Measurements from ENCODE around the gene EPB41L3.
"Not testable (repeated sequence)": the region's sequence is repeated elsewhere in the genome, so short reads cannot be mapped to it uniquely, and the experiment has no call there.

EPB41L3 gene

DNA sequence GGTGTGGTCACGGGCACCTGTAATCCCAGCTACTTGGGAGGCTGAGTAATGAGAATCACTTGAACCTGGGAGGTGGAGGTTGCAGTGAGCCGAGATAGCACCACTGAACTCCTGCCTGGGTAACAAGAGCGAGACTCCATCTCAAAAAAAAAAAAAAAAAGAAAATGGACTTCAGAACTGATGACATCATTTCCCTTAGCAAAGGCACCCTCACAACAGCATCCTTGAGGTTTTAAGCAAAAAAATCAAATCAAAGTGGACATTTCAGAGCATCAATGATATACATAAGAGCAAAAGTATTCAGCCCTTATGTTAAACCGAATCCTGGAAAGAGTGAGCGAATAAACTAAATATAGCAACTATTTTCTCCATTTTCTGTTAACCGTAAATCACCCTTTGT is 45.3 kb downstream of the EPB41L3 start:
- no peak for DNase-seq (ENCODE audit: low read depth, low spot score)

DNA sequence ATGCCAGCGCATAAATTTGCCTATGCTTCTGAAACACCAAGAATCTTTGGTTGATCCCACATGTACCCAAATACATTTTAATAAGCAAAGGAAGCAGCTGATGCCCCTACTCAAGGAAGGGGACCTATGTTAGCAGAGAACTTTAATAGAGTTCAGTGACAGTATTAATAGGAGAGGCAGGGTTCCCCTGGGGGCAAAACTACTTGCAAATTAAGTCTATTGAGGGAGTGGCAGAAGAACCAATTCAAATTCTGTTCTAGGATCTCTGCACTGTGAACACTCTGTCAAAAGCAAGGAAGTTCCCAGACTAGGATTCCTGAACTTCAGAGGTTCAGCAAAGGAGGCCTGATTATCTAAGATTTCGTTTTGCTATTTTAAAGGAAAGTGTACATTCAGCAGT is 47.5 kb downstream of the EPB41L3 start:
- no peak for DNase-seq (ENCODE audit: low read depth, low spot score)

DNA sequence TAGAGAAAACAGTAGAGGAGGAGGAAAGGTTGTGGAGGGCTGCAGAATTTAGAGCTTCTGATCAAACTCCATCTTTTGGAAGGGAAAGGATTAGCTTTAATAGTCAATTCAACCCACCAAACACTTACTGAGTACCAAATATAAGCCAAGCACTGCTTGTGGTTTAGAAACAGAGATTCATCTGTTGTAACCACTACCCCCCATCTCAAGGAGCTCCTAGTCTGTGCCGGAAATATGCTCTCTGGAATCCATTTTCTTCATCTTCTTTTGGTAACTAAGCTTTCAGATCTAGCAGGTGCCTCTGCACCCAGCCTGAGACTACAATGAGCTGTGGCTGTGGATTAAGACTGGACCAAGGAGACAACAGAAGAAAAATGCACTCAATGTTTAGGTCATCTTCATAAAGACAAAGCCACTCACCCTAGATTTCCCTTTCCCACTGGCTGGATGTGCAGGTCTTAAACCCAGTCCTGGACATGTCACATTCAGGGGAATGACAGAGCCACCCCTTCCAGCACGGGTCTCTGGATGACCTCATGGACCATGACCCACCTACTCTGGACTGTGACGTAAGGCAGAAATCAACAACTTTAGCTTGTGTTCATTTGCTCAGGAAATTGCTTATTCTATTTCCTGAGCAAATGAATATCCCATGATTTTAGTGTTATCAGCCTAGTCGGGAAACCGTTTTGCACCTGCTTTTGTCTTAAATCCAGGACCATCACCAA is 52.9 kb downstream of the EPB41L3 start:
- DNase-seq (ENCODE audit: low read depth, low spot score), result no peak

DNA sequence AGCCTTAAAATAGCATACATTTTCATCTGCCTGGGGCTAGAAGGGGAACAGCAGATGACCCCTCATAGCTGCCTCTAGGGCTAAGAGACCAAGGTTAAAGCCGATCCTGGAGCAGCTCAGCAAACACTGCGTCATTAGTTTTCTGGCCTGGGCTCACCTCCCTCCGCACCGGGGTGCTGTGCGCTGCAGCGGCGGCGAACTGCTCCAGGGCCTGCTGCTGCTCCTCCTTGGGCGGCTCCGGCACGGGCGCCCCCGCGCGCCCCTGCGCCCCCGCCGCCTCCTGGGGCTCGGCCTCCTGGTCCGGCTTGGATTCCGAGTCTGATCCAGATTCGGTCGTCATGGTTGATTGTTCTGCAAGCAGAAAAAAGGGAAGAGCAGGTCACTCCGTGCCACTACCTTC is 55.0 kb downstream of the EPB41L3 start:
- DNase-seq (ENCODE audit: low read depth, low spot score), result peak; percentile 60

DNA sequence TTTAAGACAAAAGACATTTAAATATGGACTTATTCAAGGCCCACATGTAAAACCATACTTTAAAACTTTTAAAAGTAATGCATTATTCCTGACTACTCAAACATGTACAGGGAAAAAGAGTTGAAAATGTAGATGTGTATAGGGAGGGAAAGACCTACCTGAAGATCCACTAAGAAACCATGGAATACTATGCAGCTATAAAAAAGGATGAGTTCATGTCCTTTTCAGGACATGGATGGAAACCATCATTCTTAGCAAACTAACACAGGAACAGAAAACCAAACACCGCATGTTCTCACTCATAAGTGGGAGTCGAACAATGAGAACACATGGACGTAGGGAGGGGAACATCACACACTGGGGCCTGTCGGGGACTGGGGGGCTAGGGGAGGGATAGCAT is 55.8 kb downstream of the EPB41L3 start:
- not testable (repeated sequence) for DNase-seq (ENCODE audit: low read depth, low spot score)

DNA sequence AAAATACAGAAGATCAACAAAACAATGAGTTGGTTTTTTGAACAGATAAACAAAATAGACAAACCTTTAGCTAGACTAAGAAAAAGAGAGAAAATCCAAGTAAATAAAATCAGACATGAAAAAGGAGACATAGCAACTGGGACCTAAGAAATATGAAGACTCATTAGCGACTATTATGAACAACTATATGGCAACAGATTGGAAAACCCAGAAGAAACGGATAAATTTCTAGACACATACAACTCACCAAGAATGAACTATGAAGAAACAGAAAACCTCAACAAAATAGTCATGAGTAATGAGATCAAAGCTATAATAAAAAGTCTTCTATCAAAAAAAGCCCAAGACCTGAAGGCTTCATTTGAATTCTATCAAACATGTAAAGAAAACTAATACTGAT is 59.3 kb downstream of the EPB41L3 start:
- no peak for DNase-seq (ENCODE audit: low read depth, low spot score)

DNA sequence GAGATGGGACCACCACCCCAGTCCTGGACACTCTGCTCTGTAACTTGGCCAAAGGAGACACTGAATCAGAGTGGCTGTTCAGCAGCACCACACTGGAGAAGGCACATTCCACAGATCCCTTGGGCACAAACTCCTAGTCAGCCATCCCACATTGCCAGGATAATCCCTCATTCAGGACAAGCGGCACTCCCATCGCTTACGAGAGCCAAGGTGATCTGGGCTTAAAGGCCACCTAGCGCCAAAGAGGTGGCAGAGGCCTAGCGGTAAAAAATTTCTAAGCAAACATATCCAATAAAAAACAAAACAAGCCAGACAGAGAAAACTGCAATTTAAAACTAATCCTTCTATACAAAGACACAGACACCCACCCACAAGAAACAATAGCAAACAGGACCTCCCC is 62.2 kb downstream of the EPB41L3 start:
- DNase-seq (ENCODE audit: low read depth, low spot score), result no peak

DNA sequence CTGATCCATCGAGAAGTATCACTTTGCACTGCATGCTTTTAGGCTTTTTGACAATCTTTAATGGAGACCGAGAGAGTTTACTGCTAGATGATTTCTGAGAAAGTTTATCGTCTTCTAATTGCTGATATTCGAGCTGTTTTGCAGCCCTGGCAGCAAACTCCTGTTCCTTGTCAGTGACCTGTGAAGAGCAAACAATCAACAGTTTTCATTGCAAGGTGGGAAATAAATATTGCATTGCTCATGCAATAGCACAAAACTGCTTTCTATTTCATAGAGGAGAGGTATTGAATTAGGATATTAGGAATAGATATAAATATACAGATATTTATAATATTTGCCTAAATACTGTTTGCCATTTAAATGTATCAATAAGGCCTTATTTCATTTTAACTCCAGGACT is 65.5 kb downstream of the EPB41L3 start:
- no peak for DNase-seq (ENCODE audit: low read depth, low spot score)

DNA sequence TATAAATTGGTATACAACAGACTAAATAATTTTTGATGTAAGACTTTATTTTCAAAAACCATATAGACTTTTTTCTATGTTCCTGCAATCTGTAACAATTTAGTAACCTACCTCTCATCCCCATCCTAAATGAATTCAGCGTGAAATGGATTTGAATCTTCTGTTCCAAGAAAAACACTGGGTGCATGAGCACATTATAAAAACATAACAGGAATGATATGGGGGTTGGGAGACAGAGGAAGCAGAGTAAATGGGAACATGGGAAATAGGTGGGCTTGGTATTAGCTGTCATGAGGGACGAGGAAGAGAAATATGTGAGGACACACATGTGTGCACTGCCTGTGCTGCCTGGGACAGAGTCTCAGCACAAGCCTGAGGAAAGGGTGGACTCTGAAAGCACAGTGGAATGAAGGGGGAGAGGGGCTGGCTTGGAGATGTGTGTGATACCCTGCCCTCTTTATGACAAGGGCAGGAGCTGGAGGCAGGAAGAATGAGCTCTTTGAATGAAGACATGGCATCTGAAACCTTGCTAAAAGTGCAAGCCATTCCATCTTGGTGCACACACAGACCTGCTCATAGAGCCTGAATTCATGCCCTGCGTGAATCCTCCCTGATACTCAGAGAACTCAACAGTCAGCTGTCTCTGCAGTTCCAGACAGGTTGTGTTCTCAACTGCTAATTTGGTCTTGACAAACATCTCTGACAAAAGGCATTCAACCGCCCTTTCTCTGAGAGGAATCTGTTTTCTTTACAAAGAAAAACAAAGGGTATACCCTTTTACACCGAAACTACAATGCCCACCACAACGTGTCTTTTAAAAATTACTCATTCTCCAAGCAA is 66.6 kb downstream of the EPB41L3 start:
- DNase-seq (ENCODE audit: low read depth, low spot score), result no peak

DNA sequence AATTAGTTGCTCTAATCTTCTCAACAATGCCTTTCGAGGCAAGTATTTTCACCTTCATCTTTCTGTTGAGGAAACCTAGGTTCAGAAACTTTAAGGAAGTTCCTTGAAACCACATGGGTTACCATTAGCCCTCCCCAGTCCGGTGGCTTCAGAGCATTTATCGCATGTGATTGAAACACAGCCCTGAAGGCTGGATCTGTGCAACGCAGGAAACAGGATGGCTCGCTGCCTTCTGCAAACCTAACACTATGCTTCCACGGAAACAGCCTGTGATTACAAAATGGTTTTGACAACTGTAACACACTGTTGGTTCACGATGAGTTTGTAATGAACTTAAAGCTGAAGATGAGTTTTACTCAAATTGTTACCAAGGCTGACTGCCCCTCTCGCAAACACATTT is 68.5 kb downstream of the EPB41L3 start:
- no peak for DNase-seq (ENCODE audit: low read depth, low spot score)

DNA sequence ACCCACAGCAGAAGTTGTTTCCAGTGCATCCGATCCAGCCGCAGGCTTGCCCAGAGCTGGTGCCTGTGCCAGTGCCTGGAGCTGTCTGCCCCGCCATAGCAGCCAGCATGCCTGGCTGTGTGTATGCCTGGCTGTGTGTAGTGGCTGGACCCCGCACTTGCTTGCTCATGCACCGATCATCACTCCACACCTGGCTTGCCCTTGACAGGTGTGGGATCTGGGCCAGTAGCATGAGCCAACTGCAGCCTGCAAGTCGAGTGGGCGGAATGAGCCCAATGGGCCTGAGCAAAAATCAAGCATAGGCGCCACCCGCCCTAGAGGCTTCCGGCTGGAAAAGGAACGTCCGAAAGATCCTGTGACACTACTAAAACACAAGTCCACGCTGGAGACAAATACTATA is 74.5 kb downstream of the EPB41L3 start:
- no peak for DNase-seq (ENCODE audit: low read depth, low spot score)

DNA sequence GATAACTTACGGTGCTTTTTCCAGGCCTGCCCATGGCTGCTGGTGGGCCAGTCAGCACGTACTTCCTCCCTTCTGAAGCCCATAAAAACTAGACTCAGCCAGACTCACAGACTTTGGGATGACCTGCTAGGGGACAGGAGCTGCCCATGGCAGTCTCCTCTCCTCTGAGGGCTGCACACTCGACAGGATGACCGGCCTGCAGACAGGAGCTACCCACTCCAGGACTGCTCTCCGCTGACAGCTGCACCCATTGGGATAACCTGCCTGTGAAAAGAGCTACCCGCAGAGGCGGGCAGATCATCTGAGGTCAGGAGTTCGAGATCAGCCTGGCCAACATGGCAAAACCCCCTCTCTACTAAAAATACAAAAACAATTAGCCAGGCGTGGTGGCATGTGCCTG is 75.4 kb downstream of the EPB41L3 start:
- DNase-seq (ENCODE audit: low read depth, low spot score), result no peak

DNA sequence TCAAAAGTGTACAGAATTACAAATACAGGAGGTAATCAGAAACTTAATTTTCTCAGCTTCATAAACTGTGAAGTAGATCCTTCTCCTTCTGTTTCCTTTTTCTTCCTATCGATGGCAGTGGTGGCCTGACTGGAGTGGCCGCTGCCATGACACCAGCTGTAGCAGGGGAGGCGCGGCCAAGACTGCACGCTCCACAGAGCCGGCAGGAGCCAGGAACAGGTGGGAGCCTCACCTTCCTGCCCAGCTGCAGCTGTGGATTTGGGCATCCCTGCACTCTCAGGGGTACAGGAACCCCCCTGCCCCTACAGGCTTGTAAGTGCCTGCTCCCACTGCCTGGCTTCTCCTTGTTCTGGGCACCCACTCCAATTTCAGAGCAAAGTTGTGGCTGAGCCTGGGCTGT is 76.1 kb downstream of the EPB41L3 start:
- DNase-seq (ENCODE audit: low read depth, low spot score), result no peak

DNA sequence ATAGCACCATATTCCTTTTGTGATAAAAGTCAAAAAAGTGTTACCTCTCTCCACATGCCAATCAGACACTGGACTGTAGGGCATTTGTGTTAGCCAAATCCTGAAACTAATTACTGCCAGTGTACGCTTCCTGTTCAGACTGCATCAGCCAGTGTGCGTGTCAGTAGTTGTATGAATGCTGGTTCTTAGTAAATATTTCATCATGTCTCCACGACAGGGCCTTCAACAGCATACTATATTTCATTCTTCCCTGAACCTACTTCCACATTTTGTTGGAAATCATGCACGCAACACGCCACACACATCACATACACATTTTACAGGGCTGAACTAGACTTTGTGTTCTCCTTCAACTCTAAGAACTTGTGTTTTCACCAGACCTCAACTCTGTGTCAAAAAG is 77.5 kb downstream of the EPB41L3 start:
- no peak for DNase-seq (ENCODE audit: low read depth, low spot score)

DNA sequence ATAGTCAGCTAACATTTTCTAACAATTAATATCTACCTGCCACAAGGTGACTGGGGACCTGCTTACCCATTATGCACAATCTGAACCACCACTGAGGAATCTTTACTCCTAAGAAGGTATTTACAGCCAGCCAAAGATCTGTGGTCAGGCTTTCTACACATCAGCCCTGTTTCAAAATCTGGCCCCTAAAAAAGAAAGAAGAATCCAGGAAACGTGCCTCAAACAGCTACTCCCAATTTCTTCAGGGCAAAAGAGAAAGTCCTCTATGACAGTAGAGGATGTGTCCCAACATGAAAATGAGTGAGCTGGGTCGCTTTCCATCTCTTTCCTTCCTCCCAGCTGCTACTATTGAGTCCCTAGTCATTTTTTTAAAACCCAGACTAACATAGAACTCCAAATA is 79.5 kb downstream of the EPB41L3 start:
- DNase-seq (ENCODE audit: low read depth, low spot score), result no peak

DNA sequence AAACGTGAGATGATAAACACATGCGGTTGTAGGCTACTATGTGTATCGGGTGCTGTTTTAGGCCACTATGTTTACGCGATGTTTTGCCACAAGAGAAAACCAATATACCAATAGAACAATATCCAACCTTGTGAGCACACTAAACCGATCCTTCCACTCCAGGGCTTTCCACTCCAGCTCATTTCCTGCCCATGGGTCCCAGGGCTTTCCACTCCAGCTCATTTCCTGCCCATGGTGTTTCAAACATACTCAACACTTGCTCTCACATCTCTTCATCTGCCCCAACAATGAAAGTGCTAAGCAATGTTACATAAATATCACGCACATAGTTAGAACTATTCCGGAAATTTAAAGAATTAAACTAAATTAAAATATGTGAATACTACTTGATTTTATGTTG is 80.0 kb downstream of the EPB41L3 start:
- no peak for DNase-seq (ENCODE audit: low read depth, low spot score)

DNA sequence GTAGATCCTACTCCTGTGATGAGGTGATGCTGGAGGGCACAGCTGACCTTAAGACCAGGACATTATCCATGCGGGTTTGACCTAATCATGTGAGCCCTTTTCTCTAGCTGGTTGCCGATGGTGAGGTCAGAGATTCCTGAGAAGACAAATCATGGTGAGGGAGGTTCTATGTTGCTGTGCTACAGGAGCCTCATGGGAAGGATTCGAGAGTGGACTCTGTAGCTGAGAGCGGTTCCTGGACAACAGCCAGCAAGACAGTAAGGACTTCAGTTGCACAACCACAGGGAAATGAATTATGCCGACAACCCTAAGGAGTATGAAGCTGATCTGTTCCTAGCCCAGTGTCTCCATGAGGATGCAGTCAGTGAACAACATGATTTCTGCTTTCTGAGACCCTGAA is 80.4 kb downstream of the EPB41L3 start:
- no peak for DNase-seq (ENCODE audit: low read depth, low spot score)

DNA sequence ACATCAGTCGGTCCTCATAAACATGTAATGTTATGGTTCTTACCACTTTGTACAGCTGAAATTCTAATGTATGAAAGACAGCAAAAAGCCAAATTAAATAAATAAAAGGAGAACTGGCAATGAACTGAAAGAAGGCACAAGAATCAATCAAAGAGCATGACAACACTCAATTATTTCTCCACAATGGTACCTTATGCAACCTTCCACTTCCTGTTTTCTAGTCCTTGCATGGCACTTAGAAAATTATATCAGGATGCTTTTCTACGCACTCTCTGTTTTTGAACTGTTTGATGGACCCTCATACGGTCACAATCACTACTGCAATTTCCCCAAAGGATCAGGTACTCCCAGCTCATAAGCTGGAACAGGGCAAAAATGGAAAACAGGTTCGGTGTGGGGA is 81.6 kb downstream of the EPB41L3 start:
- DNase-seq (ENCODE audit: low read depth, low spot score), result no peak

DNA sequence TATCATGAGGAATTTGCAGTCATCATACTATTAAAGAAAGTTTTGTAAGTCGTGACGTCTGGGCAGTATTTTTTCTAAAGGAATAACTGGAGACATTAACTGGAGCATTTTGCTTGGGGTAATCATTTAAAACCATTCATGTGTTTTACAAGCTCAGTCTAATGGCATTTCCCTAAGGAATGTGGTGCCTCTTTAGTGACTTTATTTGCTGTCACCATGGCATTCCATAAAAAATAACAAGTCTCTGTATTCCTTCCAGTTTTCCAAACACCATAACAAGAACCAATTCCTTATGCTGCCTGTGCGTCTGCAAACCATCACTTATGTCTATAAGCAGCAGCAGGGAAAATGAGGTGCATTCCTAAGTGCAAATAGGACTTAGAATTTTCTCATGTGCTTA is 82.8 kb downstream of the EPB41L3 start:
- DNase-seq (ENCODE audit: low read depth, low spot score), result no peak

DNA sequence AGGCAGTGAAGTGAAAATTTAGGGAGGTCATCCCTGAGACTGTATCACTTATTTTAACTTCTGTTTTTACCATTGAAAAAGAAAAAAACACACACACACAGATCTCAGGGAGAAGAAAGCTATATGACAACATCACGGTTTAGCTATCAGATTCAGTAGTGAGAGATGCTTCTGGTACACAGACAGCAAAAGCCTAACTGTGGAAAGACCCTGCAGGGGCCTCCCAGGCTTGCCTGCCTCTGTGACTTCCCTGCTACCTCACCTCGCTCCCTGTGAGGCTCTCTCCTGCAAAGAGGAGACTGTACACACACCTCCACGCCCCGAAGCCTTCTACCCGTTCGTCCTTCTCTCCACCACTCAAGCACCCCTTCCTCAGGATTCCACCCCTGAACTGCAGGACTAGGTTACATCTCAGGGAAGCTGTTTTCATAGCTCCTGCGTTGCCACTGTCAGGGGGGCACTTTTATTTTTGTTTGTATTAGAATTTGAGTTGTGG is 86.3 kb downstream of the EPB41L3 start:
- DNase-seq (ENCODE audit: low read depth, low spot score), result no peak

DNA sequence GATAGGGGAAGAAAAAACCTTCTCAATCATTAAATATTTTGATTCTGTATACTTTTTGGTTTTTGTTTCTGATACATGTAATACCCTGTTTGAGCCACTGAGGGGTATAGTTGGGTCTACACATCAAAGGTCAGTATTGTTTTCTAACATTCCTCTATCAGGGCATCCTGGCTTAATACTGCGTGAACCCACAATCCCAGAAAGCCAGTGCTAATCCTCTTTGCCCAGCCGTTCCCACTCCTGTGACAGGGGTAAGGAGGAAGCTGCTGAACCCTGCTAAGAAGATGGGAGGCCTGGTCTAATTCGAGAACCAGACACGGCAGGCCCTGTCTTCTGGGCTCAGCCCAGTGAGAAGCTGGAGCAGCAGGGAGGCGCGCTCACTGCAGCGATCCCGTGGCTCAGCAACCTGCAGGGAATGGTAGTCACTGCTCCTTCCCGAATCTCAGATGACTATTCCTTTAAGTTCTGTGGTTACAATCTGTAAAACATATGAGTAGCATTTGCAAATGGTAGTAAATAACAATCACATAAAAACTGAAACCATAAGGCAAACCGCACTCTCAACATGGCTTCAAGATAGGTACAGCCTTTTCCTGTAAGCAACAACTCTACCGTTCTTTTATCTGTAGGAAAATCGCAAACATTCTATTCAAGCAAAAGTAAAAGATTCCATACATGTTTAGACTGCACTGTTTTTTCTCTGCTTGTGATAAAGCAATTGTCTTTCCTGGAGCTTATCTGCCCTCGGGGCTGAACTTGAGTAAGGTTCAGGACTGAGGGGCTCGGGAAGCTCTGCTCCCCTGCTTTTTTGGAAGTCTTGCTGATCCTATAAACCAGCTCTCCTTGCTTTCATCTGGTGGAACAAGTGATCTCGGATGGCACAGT is 87.0 kb downstream of the EPB41L3 start:
- peak; percentile 51 for DNase-seq (ENCODE audit: low read depth, low spot score)

DNA sequence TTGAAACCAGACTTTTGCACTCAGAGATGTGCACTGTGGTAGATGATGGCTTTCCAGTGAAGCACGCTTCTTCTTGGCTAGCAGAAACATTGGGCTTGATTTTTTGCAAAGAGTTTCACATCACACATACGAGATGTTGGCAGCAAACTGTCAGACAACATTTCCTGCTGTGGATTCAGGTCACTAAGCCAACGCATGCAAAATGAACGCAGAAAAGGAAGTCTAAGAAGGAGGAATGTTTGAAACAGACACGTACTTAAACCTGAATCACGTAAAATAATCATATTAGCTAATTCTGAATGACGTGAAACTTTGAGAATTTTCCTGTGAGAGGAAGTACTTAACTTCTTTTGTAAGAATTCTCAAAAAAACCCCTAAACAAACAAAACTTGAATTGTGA is 88.1 kb downstream of the EPB41L3 start:
- no peak for DNase-seq (ENCODE audit: low read depth, low spot score)
